ENCODE results near the gene RASGRF1.

- TF ChIP-seq CTCF (IDR thresholded peaks at IDR 0.05) (no peak), POLR2AphosphoS5 (IDR thresholded peaks at IDR 0.05; ENCODE audit: low read depth, low read length) (no peak), SIN3A (IDR thresholded peaks at IDR 0.05; ENCODE audit: borderline replicate concordance, insufficient read depth, low read depth, low read length) (no peak)
These were observed 143.1 kb downstream of the RASGRF1 start for GRCh38 chr15:78947506-78947905.

Data from Panc1 (cell line).